GM10266 (cell line): Measurements from ENCODE around the gene CYP4F12.

Experiments
- DNase-seq: peaks from one replicate; pipeline ENCODE4 v3.0.0; 2012; ENCODE audit errors: extremely low spot score
- CTCF ChIP-seq: IDR thresholded peaks from 2 replicates; pipeline ENCODE4 v1.5.1; 2012; ENCODE audit warnings: mild to moderate bottlenecking, low read depth; ENCODE audit not compliant: control insufficient read depth, insufficient read depth; ENCODE audit errors: missing control alignments

CYP4F12 gene

GRCh38 chr19:15732388-15732787, 59.5 kb downstream of the CYP4F12 start:
- no peak for TF ChIP-seq CTCF
- no peak for DNase-seq

GRCh38 chr19:15733895-15734294, 61.0 kb downstream of the CYP4F12 start:
- DNase-seq: no peak
- no peak for TF ChIP-seq CTCF

- TF ChIP-seq CTCF: no peak
- no peak for DNase-seq
Observed at GRCh38 chr19:15737722-15738121, 64.8 kb downstream of the CYP4F12 start, which contains the start of gene OR10H3. OR10H3 (plus strand) TSS chr19:15737985; CDS start chr19:15741393, 3,408 bp downstream.

GRCh38 chr19:15740785-15741184, 67.9 kb downstream of the CYP4F12 start:
- no peak for DNase-seq
- no peak for TF ChIP-seq CTCF
